H9 (cell line): ENCODE results near the gene CLEC16A. TPM values are rescaled to one million over a fixed set of nuclear protein-coding genes. Genes with fewer than 3 reads are reported as not detected.

Source experiments
- DNase-seq: peaks from one replicate; pipeline ENCODE4 v3.0.0-alpha.2; 2017
- H2AFZ ChIP-seq: one replicate; pipeline ENCODE4 v1.6.1; 2013; ENCODE audit warnings: mild to moderate bottlenecking, low read length, control low read depth, moderate library complexity
- H2AK5ac ChIP-seq: 2 replicates; pipeline ENCODE4 v1.6.1; 2013; ENCODE audit warnings: low read length, control low read depth, mixed read lengths; ENCODE audit not compliant: insufficient read length
- H2BK120ac ChIP-seq: one replicate; pipeline ENCODE4 v1.6.1; 2013; ENCODE audit warnings: low read depth, mild to moderate bottlenecking, low read length, control low read depth, inconsistent platforms; ENCODE audit not compliant: poor library complexity, severe bottlenecking
- H2BK12ac ChIP-seq: 2 replicates; pipeline ENCODE4 v1.6.1; 2013; ENCODE audit warnings: low read length, control low read depth, mixed read lengths, low read depth; ENCODE audit not compliant: insufficient read length
- H2BK15ac ChIP-seq: 2 replicates; pipeline ENCODE4 v1.6.1; 2013; ENCODE audit warnings: low read depth, low read length, control low read depth
- H2BK20ac ChIP-seq: one replicate; pipeline ENCODE4 v1.6.1; 2013; ENCODE audit warnings: low read depth, mild to moderate bottlenecking, low read length, control low read depth, inconsistent platforms; ENCODE audit not compliant: poor library complexity, severe bottlenecking
- H2BK5ac ChIP-seq: 2 replicates; pipeline ENCODE4 v1.6.1; 2013; ENCODE audit warnings: low read length, control low read depth, mixed read lengths; ENCODE audit not compliant: insufficient read length
- H3K14ac ChIP-seq: 2 replicates; pipeline ENCODE4 v1.6.1; 2013; ENCODE audit warnings: low read length, control low read depth; ENCODE audit not compliant: insufficient read depth
- H3K18ac ChIP-seq: 2 replicates; pipeline ENCODE4 v1.6.1; 2013; ENCODE audit warnings: low read depth, mild to moderate bottlenecking, mixed read lengths, low read length, control low read depth; ENCODE audit not compliant: insufficient read length
- H3K23ac ChIP-seq: 2 replicates; pipeline ENCODE4 v1.6.1; 2013; ENCODE audit warnings: low read length, control low read depth, mixed read lengths, low read depth; ENCODE audit not compliant: insufficient read length
- H3K23me2 ChIP-seq: 2 replicates; pipeline ENCODE4 v1.6.1; 2013; ENCODE audit warnings: low read depth, mild to moderate bottlenecking, mixed read lengths, low read length, control low read depth; ENCODE audit not compliant: insufficient read length, poor library complexity, severe bottlenecking
- H3K27ac ChIP-seq: 2 replicates; pipeline ENCODE4 v1.5.1; 2013; ENCODE audit warnings: low read length, control low read depth, mixed read lengths, low read depth; ENCODE audit not compliant: insufficient read length
- H3K27me3 ChIP-seq: 2 replicates; pipeline ENCODE4 v1.6.1; 2013; ENCODE audit warnings: low read length, control low read depth, inconsistent platforms; ENCODE audit not compliant: insufficient read depth
- H3K4ac ChIP-seq: 2 replicates; pipeline ENCODE4 v1.6.1; 2013; ENCODE audit warnings: low read depth, mild to moderate bottlenecking, control low read depth, inconsistent platforms, low read length, moderate library complexity
- H3K4me1 ChIP-seq: 2 replicates; pipeline ENCODE4 v1.6.1; 2013; ENCODE audit warnings: low read length, control low read depth, inconsistent platforms; ENCODE audit not compliant: insufficient read depth
- H3K4me2 ChIP-seq: 2 replicates; pipeline ENCODE4 v1.6.1; 2013; ENCODE audit warnings: low read length, control low read depth, mixed read lengths; ENCODE audit not compliant: insufficient read length, insufficient read depth
- H3K56ac ChIP-seq: 2 replicates; pipeline ENCODE4 v1.6.1; 2013; ENCODE audit warnings: low read depth, mild to moderate bottlenecking, mixed read lengths, low read length, control low read depth; ENCODE audit not compliant: insufficient read length
- H3K79me1 ChIP-seq: 2 replicates; pipeline ENCODE4 v1.6.1; 2013; ENCODE audit warnings: low read depth, mild to moderate bottlenecking, moderate library complexity, low read length, control low read depth, inconsistent platforms; ENCODE audit not compliant: insufficient read depth, poor library complexity, severe bottlenecking
- H3K79me2 ChIP-seq: 2 replicates; pipeline ENCODE4 v1.6.1; 2013; ENCODE audit warnings: low read length, control low read depth, inconsistent platforms; ENCODE audit not compliant: insufficient read depth
- H3K9ac ChIP-seq: 2 replicates; pipeline ENCODE4 v1.6.1; 2013; ENCODE audit warnings: low read length, control low read depth, mixed read lengths; ENCODE audit not compliant: insufficient read length; ENCODE audit errors: extremely low read depth
- H3K9me3 ChIP-seq: one replicate; pipeline ENCODE4 v1.6.1; 2013; ENCODE audit warnings: low read depth, low read length, inconsistent platforms; ENCODE audit not compliant: control insufficient read depth
- H3T11ph ChIP-seq: one replicate; pipeline ENCODE4 v1.6.1; 2013; ENCODE audit warnings: mild to moderate bottlenecking, low read length, control low read depth, inconsistent platforms
- H4K20me1 ChIP-seq: one replicate; pipeline ENCODE4 v1.6.1; 2013; ENCODE audit not compliant: control insufficient read depth, insufficient read length, insufficient read depth
- H4K5ac ChIP-seq: 2 replicates; pipeline ENCODE4 v1.6.1; 2013; ENCODE audit warnings: low read depth, mild to moderate bottlenecking, mixed read lengths, low read length, control low read depth; ENCODE audit not compliant: insufficient read length
- H4K8ac ChIP-seq: replicated peaks from 2 replicates; pipeline ENCODE4 v1.6.1; 2013; ENCODE audit warnings: low read length, control low read depth, mixed read lengths, low read depth; ENCODE audit not compliant: insufficient read length
- H4K91ac ChIP-seq: 2 replicates; pipeline ENCODE4 v1.6.1; 2013; ENCODE audit warnings: low read depth, mild to moderate bottlenecking, moderate library complexity, mixed read lengths, low read length, control low read depth; ENCODE audit not compliant: insufficient read length
- H3K27ac Mint-ChIP-seq, 3 experiments: 2 replicates in 2 of 3; 3 replicates in 1 of 3; pipeline ENCODE4 v1.8.0; 2020 to 2021; ENCODE audit warnings: mixed read lengths in 3 of 3, mild to moderate bottlenecking in 1 of 3, moderate library complexity in 1 of 3
- H3K27me3 Mint-ChIP-seq: 2 replicates; pipeline ENCODE4 v1.8.0; 2021; ENCODE audit warnings: low read depth, mild to moderate bottlenecking, moderate library complexity, mixed read lengths
- H3K36me3 Mint-ChIP-seq, 3 experiments: 2 replicates in 2 of 3; 3 replicates in 1 of 3; pipeline ENCODE4 v1.8.0; 2020 to 2021; ENCODE audit warnings: low read depth in 3 of 3, mixed read lengths in 3 of 3; ENCODE audit not compliant: insufficient read depth in 1 of 3
- H3K4me1 Mint-ChIP-seq, 2 experiments: 2 replicates each; pipeline ENCODE4 v1.8.0; 2020; ENCODE audit warnings: mixed read lengths in 2 of 2
- H3K4me3 Mint-ChIP-seq, 2 experiments: 2 replicates in 1 of 2; 3 replicates in 1 of 2; pipeline ENCODE4 v1.8.0; 2020 to 2021; ENCODE audit warnings: mild to moderate bottlenecking in 2 of 2, mixed read lengths in 2 of 2, moderate library complexity in 1 of 2
- H3K9me3 Mint-ChIP-seq, 2 experiments: 2 replicates in 1 of 2; 3 replicates in 1 of 2; pipeline ENCODE4 v1.8.0; 2020; ENCODE audit warnings: mild to moderate bottlenecking in 2 of 2, mixed read lengths in 2 of 2, moderate library complexity in 1 of 2
- WGBS: extraction: QIAGEN DNeasy Blood & Tissue Kit; methylation state at CpG from one replicate; pipeline ENCODE4 v1.1.7; 2013; ENCODE audit warnings: missing lambda C conversion rate, low lambda C conversion rate, mixed read lengths; ENCODE audit not compliant: insufficient read length; ENCODE audit errors: extremely low coverage; 5-methylcytosine and 5-hydroxymethylcytosine counted together
- total RNA-seq: library from RNA; stranded (reverse); gene quantifications from 2 replicates; pipeline ENCODE4 v1.2.1, GENCODE V29; 2021
- TF ChIP-seq, protein P1 (sequence below): fragments of 200-600 bp; sonication (generic); conservative IDR thresholded peaks from 3 replicates; pipeline ENCODE4 v1.8.0; 2021; ENCODE audit warnings: antibody characterized with exemption, mild to moderate bottlenecking

Gene CLEC16A
- total RNA-seq, 1 experiment from 2014 or later: 15.2 TPM

GRCh38 chr16:11016524-11016988, 72.2 kb downstream of the CLEC16A start:
- H2BK5ac ChIP-seq: no peak overlapping the region

More at GRCh38 chr16:11016524-11016988, 72.2 kb downstream of the CLEC16A start:
- no peaks in the 10 kb centered on the region for H3K23me2 ChIP-seq
- H3K23ac ChIP-seq: no peak overlapping the region
- H2AFZ ChIP-seq: no peak overlapping the region
- H3K9ac ChIP-seq: no peak overlapping the region
- Mint-ChIP-seq H3K4me3 (no peak overlapping the region), H3K27ac (no peak overlapping the region), H3K4me1 (peaks cover 0 to under 1% of the 10 kb centered on the region in 2 experiments; a peak in 1 of 4 replicates), H3K9me3 (no peaks in the 10 kb centered on the region), H3K27me3 (no peaks in the 10 kb centered on the region), H3K36me3 (peaks cover 2 to 13% (median 8%) of the 10 kb centered on the region in 3 experiments; a peak in 5 of 7 replicates)
- no peaks in the 10 kb centered on the region for H3K4me1 ChIP-seq
- no peaks in the 10 kb centered on the region for H3K9me3 ChIP-seq
- no peak overlapping the region for H4K91ac ChIP-seq
- no peaks in the 10 kb centered on the region for H3K79me2 ChIP-seq
- H4K8ac ChIP-seq: no peak overlapping the region
- TF ChIP-seq, protein P1, sequence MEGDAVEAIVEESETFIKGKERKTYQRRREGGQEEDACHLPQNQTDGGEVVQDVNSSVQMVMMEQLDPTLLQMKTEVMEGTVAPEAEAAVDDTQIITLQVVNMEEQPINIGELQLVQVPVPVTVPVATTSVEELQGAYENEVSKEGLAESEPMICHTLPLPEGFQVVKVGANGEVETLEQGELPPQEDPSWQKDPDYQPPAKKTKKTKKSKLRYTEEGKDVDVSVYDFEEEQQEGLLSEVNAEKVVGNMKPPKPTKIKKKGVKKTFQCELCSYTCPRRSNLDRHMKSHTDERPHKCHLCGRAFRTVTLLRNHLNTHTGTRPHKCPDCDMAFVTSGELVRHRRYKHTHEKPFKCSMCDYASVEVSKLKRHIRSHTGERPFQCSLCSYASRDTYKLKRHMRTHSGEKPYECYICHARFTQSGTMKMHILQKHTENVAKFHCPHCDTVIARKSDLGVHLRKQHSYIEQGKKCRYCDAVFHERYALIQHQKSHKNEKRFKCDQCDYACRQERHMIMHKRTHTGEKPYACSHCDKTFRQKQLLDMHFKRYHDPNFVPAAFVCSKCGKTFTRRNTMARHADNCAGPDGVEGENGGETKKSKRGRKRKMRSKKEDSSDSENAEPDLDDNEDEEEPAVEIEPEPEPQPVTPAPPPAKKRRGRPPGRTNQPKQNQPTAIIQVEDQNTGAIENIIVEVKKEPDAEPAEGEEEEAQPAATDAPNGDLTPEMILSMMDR: no peak
- H4K5ac ChIP-seq: no peak overlapping the region
- H3K18ac ChIP-seq: no peak overlapping the region
- H3K4me2 ChIP-seq: no peak overlapping the region
- WGBS: no CpG with 5 or more reads among the region's 3 CpGs
- H2BK120ac ChIP-seq: no peak overlapping the region
- H3K56ac ChIP-seq: no peak overlapping the region
- no peak overlapping the region for H3K14ac ChIP-seq
- H3K27me3 ChIP-seq: no peaks in the 10 kb centered on the region
- DNase-seq: no peak
- no peak overlapping the region for H2AK5ac ChIP-seq
- no peak overlapping the region for H2BK20ac ChIP-seq
- no peak overlapping the region for H3K27ac ChIP-seq
- no peaks in the 10 kb centered on the region for H3K79me1 ChIP-seq
- H3T11ph ChIP-seq: no peak overlapping the region
- H2BK15ac ChIP-seq: no peak overlapping the region
- no peaks in the 10 kb centered on the region for H4K20me1 ChIP-seq
- no peak overlapping the region for H2BK12ac ChIP-seq
- no peak overlapping the region for H3K4ac ChIP-seq
